HepG2 (cell line): ENCODE data around the gene ACD. TPM values are rescaled to one million over a fixed set of nuclear protein-coding genes. Genes with fewer than 3 reads are reported as not detected.
A peak's percentile ranks its signal among the peaks of the same experiment; 100 is the strongest.

Experiments used
- ARID2 ChIP-seq: sonication (generic); formaldehyde crosslinking; IDR thresholded peaks from 2 replicates; pipeline ENCODE4 v1.8.1; 2022; ENCODE audit warnings: mild to moderate bottlenecking, missing genetic modification reagents, borderline replicate concordance
- CTCF ChIP-seq: sonication (generic); formaldehyde crosslinking; IDR thresholded peaks from 2 replicates; pipeline ENCODE4 v1.5.0; 2020; ENCODE audit warnings: mild to moderate bottlenecking, missing genetic modification reagents, moderate library complexity
- FIP1L1 ChIP-seq: fragments of 200-400 bp; formaldehyde crosslinking; IDR thresholded peaks from 2 replicates; pipeline ENCODE4 v1.6.1; 2018; ENCODE audit warnings: low read depth, mild to moderate bottlenecking, low read length, moderate library complexity, borderline replicate concordance; ENCODE audit not compliant: insufficient read depth
- FOXK2 ChIP-seq: fragments of 450-650 bp; IDR thresholded peaks from 2 replicates; pipeline ENCODE4 v1.6.1; 2016
- FOXO1 ChIP-seq: sonication (generic); formaldehyde crosslinking; IDR thresholded peaks from 2 replicates; pipeline ENCODE4 v1.4.0; 2020; ENCODE audit warnings: missing genetic modification reagents
- KIAA2018 ChIP-seq: sonication (generic); formaldehyde crosslinking; IDR thresholded peaks from 2 replicates; pipeline ENCODE4 v1.5.0; 2020; ENCODE audit warnings: mild to moderate bottlenecking, missing genetic modification reagents, borderline replicate concordance
- NFIC ChIP-seq: IDR thresholded peaks from 2 replicates; pipeline ENCODE4 v1.6.1; 2012; ENCODE audit warnings: mild to moderate bottlenecking, low read length, inconsistent platforms
- POGK ChIP-seq: sonication (generic); formaldehyde crosslinking; conservative IDR thresholded peaks from 2 replicates; pipeline ENCODE4 v1.8.0; 2022; ENCODE audit warnings: mild to moderate bottlenecking, moderate library complexity, missing genetic modification reagents
- SALL1 ChIP-seq: sonication (generic); formaldehyde crosslinking; IDR thresholded peaks from 2 replicates; pipeline ENCODE4 v1.8.0; 2022; ENCODE audit warnings: mild to moderate bottlenecking, missing genetic modification reagents
- TBX3 ChIP-seq: fragments of 450-650 bp; IDR thresholded peaks from 2 replicates; pipeline ENCODE4 v1.6.1; 2017; ENCODE audit warnings: antibody characterized with exemption, mild to moderate bottlenecking, inconsistent platforms, borderline replicate concordance
- XBP1 ChIP-seq: sonication (generic); formaldehyde crosslinking; IDR thresholded peaks from 2 replicates; pipeline ENCODE4 v1.5.0; 2020; ENCODE audit warnings: missing genetic modification reagents
- YEATS4 ChIP-seq: sonication (generic); formaldehyde crosslinking; IDR thresholded peaks from 2 replicates; pipeline ENCODE4 v1.4.0; 2020; ENCODE audit warnings: missing genetic modification reagents, borderline replicate concordance
- ZBTB38 ChIP-seq: sonication (generic); formaldehyde crosslinking; IDR thresholded peaks from 2 replicates; pipeline ENCODE4 v1.5.1; 2020; ENCODE audit warnings: mild to moderate bottlenecking, missing genetic modification reagents
- ZKSCAN1 ChIP-seq: fragments of 150-350 bp; IDR thresholded peaks from 2 replicates; pipeline ENCODE4 v1.6.1; 2014; ENCODE audit warnings: low read length
- polyA plus RNA-seq, 8 experiments: library from polyadenylated mRNA; depleted of rRNA in 3 of 8; stranded (reverse) in 7 of 8; unstranded in 1 of 8; fragments of >200 nt; fragmentation: Illumina TruSeq in 4 of 8; extraction: Trizol in 4 of 8; gene quantifications; 2 replicates each; pipeline versions ENCODE4 v1.2.1 to v1.2.3, GENCODE V29; 2011 to 2016; ENCODE audit warnings: low read depth in 4 of 8, missing spikeins in 1 of 8, mixed read lengths in 1 of 8; ENCODE audit not compliant: insufficient read depth in 1 of 8
- total RNA-seq, 5 experiments: library from RNA; depleted of rRNA; stranded (reverse); fragments of >200 nt; fragmentation: Illumina TruSeq; extraction: Trizol; gene quantifications; 2 replicates each; pipeline ENCODE4 v1.2.3, GENCODE V29; 2016; ENCODE audit warnings: low read depth in 1 of 5

Gene ACD
- total and polyA plus RNA-seq, 2 of the 13 experiments (the other 11 are each of a cell fraction or from before 2014, with no cell fraction given): 32.6 to 38.3 TPM

- TF ChIP-seq POGK (no peak), CTCF (CRISPR knock-in tag) (peak; percentile 46), KIAA2018 (CRISPR knock-in tag) (no peak), SALL1 (no peak), ARID2 (no peak), ZBTB38 (peak; percentile 44; the same call in 1 of the 2 replicates), FOXK2 (no peak), NFIC (no peak), ZKSCAN1 (no peak), FOXO1 (CRISPR knock-in tag) (no peak), XBP1 (CRISPR knock-in tag) (no peak), FIP1L1 (no peak), TBX3 (no peak), YEATS4 (no peak)
- TF ChIP-seq, all 625 proteins: peak for 6
Observed at GRCh38 chr16:67613808-67614207, 46.3 kb downstream of the ACD start (continued).
